IMR-90 (cell line): ENCODE measurements around the gene DNMT3A. TPM values are rescaled to one million over a fixed set of nuclear protein-coding genes. Genes with fewer than 3 reads are reported as not detected.

Experiments used
- ATAC-seq: fragments of 200-7000 bp; cut with Tn5 transposase; 2 replicates; pipeline ENCODE4 v1.9.1; 2020; ENCODE audit warnings: low read depth, mild to moderate bottlenecking, moderate library complexity
- BruUV-seq: library from RNA; stranded (reverse); fragments of 400-500 nt; replicated peaks from 2 replicates; lab custom pipeline; 2021; lab: Mats Ljungman, UMichigan
- CTCF ChIA-PET: fragments of 300-600 bp; formaldehyde crosslinking; extraction: SDS; loops from one replicate; lab custom pipeline; 2021; ENCODE audit warnings: antibody characterized with exemption; lab: Yijun Ruan, JAX
- POLR2A ChIA-PET: fragments of 300-600 bp; sonication (Branson Sonifier 250); formaldehyde crosslinking; loops from one replicate; lab custom pipeline; 2022; ENCODE audit warnings: antibody characterized with exemption; ENCODE audit not compliant: unreplicated experiment; lab: Charles Lee
- DNase-seq: peaks from one replicate; pipeline ENCODE4 v3.0.0; 2013
- H2AFZ ChIP-seq: replicated peaks from 2 replicates; pipeline ENCODE3; 2013; ENCODE audit warnings: low read length, mild to moderate bottlenecking; ENCODE audit not compliant: poor library complexity
- H2AK5ac ChIP-seq: 2 replicates; pipeline ENCODE4 v1.6.1; 2013; ENCODE audit warnings: low read depth, low read length, inconsistent platforms
- H2AK9ac ChIP-seq: replicated peaks from 2 replicates; pipeline ENCODE3; 2013; ENCODE audit warnings: mild to moderate bottlenecking, low read depth, low read length, moderate library complexity; ENCODE audit not compliant: poor library complexity
- H2BK120ac ChIP-seq: 2 replicates; pipeline ENCODE4 v1.6.1; 2013; ENCODE audit warnings: low read depth, low read length, inconsistent platforms
- H2BK15ac ChIP-seq: 3 replicates; pipeline ENCODE4 v1.6.1; 2013; ENCODE audit warnings: low read depth, low read length, inconsistent platforms
- H2BK20ac ChIP-seq: 2 replicates; pipeline ENCODE4 v1.6.1; 2013; ENCODE audit warnings: low read depth, mild to moderate bottlenecking, inconsistent platforms, low read length, moderate library complexity
- H2BK5ac ChIP-seq: 2 replicates; pipeline ENCODE4 v1.6.1; 2013; ENCODE audit warnings: mild to moderate bottlenecking, low read depth, low read length, inconsistent platforms; ENCODE audit not compliant: poor library complexity, severe bottlenecking
- H3K14ac ChIP-seq: replicated peaks from 2 replicates; pipeline ENCODE4 v1.6.1; 2013; ENCODE audit warnings: low read depth, low read length, inconsistent platforms
- H3K18ac ChIP-seq: 2 replicates; pipeline ENCODE4 v1.6.1; 2013; ENCODE audit warnings: low read depth, low read length, control low read depth
- H3K23ac ChIP-seq: 2 replicates; pipeline ENCODE4 v1.6.1; 2013; ENCODE audit warnings: low read depth, low read length, inconsistent platforms
- H3K27ac ChIP-seq: 2 replicates; pipeline ENCODE4 v1.5.1; 2013; ENCODE audit warnings: mild to moderate bottlenecking, control low read depth, low read length; ENCODE audit not compliant: insufficient read depth
- H3K27me3 ChIP-seq: 2 replicates; pipeline ENCODE4 v1.6.1; 2013; ENCODE audit warnings: low read length; ENCODE audit not compliant: control insufficient read depth, insufficient read depth
- H3K36me3 ChIP-seq: 2 replicates; pipeline ENCODE4 v1.6.1; 2013; ENCODE audit warnings: low read length, mixed read lengths; ENCODE audit not compliant: control insufficient read depth, insufficient read depth
- H3K4ac ChIP-seq: 2 replicates; pipeline ENCODE4 v1.6.1; 2013; ENCODE audit warnings: low read depth, low read length, inconsistent platforms
- H3K4me1 ChIP-seq: 2 replicates; pipeline ENCODE4 v1.6.1; 2013; ENCODE audit warnings: low read length, mixed read lengths; ENCODE audit not compliant: control insufficient read depth, insufficient read depth
- H3K4me2 ChIP-seq: 2 replicates; pipeline ENCODE4 v1.6.1; 2013; ENCODE audit warnings: low read depth, mild to moderate bottlenecking, control low read depth, low read length, moderate library complexity
- H3K4me3 ChIP-seq: 2 replicates; pipeline ENCODE4 v1.5.1; 2013; ENCODE audit warnings: low read depth, mild to moderate bottlenecking, control low read depth, low read length, moderate library complexity; ENCODE audit not compliant: insufficient read depth
- H3K56ac ChIP-seq: 2 replicates; pipeline ENCODE4 v1.6.1; 2013; ENCODE audit warnings: low read length, inconsistent platforms; ENCODE audit not compliant: insufficient read depth; ENCODE audit errors: extremely low read depth
- H3K79me1 ChIP-seq, 2 experiments: 2 replicates each; pipeline ENCODE4 v1.6.1; 2013; ENCODE audit warnings: low read length in 2 of 2, inconsistent platforms in 1 of 2, low read depth in 1 of 2
- H3K9ac ChIP-seq: 2 replicates; pipeline ENCODE4 v1.6.1; 2013; ENCODE audit warnings: low read depth, low read length, control low read depth
- H3K9me1 ChIP-seq: 2 replicates; pipeline ENCODE4 v1.6.1; 2013; ENCODE audit warnings: low read length, inconsistent platforms; ENCODE audit not compliant: insufficient read depth
- H3K9me3 ChIP-seq: 2 replicates; pipeline ENCODE4 v1.6.1; 2013; ENCODE audit warnings: low read length; ENCODE audit not compliant: control insufficient read depth, insufficient read depth
- H4K20me1 ChIP-seq: 2 replicates; pipeline ENCODE4 v1.6.1; 2013; ENCODE audit warnings: low read length, inconsistent platforms; ENCODE audit not compliant: insufficient read depth
- H4K5ac ChIP-seq: 2 replicates; pipeline ENCODE4 v1.6.1; 2013; ENCODE audit warnings: mild to moderate bottlenecking, low read depth, low read length, control low read depth
- H4K8ac ChIP-seq, 2 experiments: 2 replicates each; pipeline ENCODE4 v1.6.1; 2013; ENCODE audit warnings: low read depth in 2 of 2, low read length in 2 of 2, control low read depth in 1 of 2, inconsistent platforms in 1 of 2
- H4K91ac ChIP-seq: 2 replicates; pipeline ENCODE4 v1.6.1; 2013; ENCODE audit warnings: low read depth, low read length, inconsistent platforms; ENCODE audit not compliant: insufficient read depth
- BHLHE40 ChIP-seq: fragments of 150-350 bp; IDR thresholded peaks from 2 replicates; pipeline ENCODE4 v1.6.1; 2016; ENCODE audit warnings: mild to moderate bottlenecking, low read depth, low read length
- CEBPB ChIP-seq: IDR thresholded peaks from 2 replicates; pipeline ENCODE4 v1.6.1; 2012; ENCODE audit warnings: low read depth, low read length, improper control_type of control experiment
- CHD1 ChIP-seq: IDR thresholded peaks from 2 replicates; pipeline ENCODE4 v1.6.1; 2012; ENCODE audit warnings: low read depth, low read length, improper control_type of control experiment
- CTCF ChIP-seq: conservative IDR thresholded peaks from 2 replicates; pipeline ENCODE4 v1.5.1; 2012; ENCODE audit warnings: mild to moderate bottlenecking, low read depth, low read length, improper control_type of control experiment
- ELK1 ChIP-seq: fragments of 150-350 bp; IDR thresholded peaks from 2 replicates; pipeline ENCODE4 v1.6.1; 2016; ENCODE audit warnings: low read depth, mild to moderate bottlenecking, low read length, moderate library complexity, borderline replicate concordance
- MAFK ChIP-seq: IDR thresholded peaks from 2 replicates; pipeline ENCODE4 v1.6.1; 2012; ENCODE audit warnings: low read depth, low read length, improper control_type of control experiment
- MXI1 ChIP-seq: IDR thresholded peaks from 2 replicates; pipeline ENCODE4 v1.6.1; 2012; ENCODE audit warnings: low read depth, mild to moderate bottlenecking, low read length, moderate library complexity, borderline replicate concordance
- NFE2L2 ChIP-seq: fragments of 150-350 bp; IDR thresholded peaks from 2 replicates; pipeline ENCODE4 v1.6.1; 2016; ENCODE audit warnings: low read depth, mild to moderate bottlenecking, low read length
- POLR2A ChIP-seq: IDR thresholded peaks from 2 replicates; pipeline ENCODE4 v1.6.1; 2012; ENCODE audit warnings: mild to moderate bottlenecking, low read depth, low read length
- RAD21 ChIP-seq: IDR thresholded peaks from 2 replicates; pipeline ENCODE4 v1.6.1; 2012; ENCODE audit warnings: low read length, improper control_type of control experiment
- RCOR1 ChIP-seq: IDR thresholded peaks from 2 replicates; pipeline ENCODE4 v1.6.1; 2012; ENCODE audit warnings: mild to moderate bottlenecking, low read length, improper control_type of control experiment; ENCODE audit not compliant: insufficient replicate concordance
- RFX5 ChIP-seq: IDR thresholded peaks from 2 replicates; pipeline ENCODE4 v1.8.0; 2012; ENCODE audit warnings: low read depth, mild to moderate bottlenecking, low read length, moderate library complexity
- SMC3 ChIP-seq: fragments of 150-350 bp; IDR thresholded peaks from 2 replicates; pipeline ENCODE4 v1.6.1; 2016; ENCODE audit warnings: low read depth, mild to moderate bottlenecking, antibody characterized with exemption, low read length, moderate library complexity
- USF2 ChIP-seq: fragments of 150-350 bp; IDR thresholded peaks from 2 replicates; pipeline ENCODE4 v1.6.1; 2017; ENCODE audit warnings: mild to moderate bottlenecking, antibody characterized with exemption, low read length, low read depth
- WGBS, 2 experiments: methylation state at CpG; one replicate each; pipeline versions ENCODE4 v1.1.5 to v1.1.7; 2013; ENCODE audit warnings: missing lambda C conversion rate in 2 of 2; ENCODE audit not compliant: insufficient read length in 1 of 2; ENCODE audit errors: extremely low coverage in 2 of 2; 5-methylcytosine and 5-hydroxymethylcytosine counted together
- dilution Hi-C: fragments of 300-500 bp; cut with HindIII; formaldehyde crosslinking; loops from one replicate; pipeline ENCODE4 v1.14.3; 2018; ENCODE audit warnings: low sequenced_read_pairs; ENCODE audit not compliant: unreplicated experiment
- in situ Hi-C: fragments of 300-500 bp; cut with MboI; formaldehyde crosslinking; loops from 3 replicates; pipeline ENCODE4 v1.14.3; 2019; ENCODE audit warnings: low sequenced_read_pairs, inconsistent platforms, mixed read lengths
- intact Hi-C: fragments of 100-400 bp; cut with micrococcal nuclease; formaldehyde crosslinking; loops from 2 replicates; pipeline ENCODE4 v1.10.0; 2022
- polyA plus RNA-seq, 3 experiments: library from polyadenylated mRNA; depleted of rRNA; stranded (reverse); fragments of >200 nt; gene quantifications; 2 replicates each; pipeline ENCODE4 v1.2.3, GENCODE V29; 2012; ENCODE audit warnings: low replicate concordance in 1 of 3
- total RNA-seq: library from RNA; depleted of rRNA; stranded (reverse); fragments of >200 nt; gene quantifications from 2 replicates; pipeline ENCODE4 v1.2.3, GENCODE V29; 2012

DNMT3A gene
- total and polyA plus RNA-seq, 2 of the 4 experiments (the other 2 are of a cell fraction), result 4.4 to 9.7 TPM

- no peaks in the 10 kb centered on the region for H3K79me1 ChIP-seq
- POLR2A ChIA-PET, result no interaction called here
- no peaks in the 10 kb centered on the region for H4K20me1 ChIP-seq
- no peak overlapping the region for H2BK20ac ChIP-seq
- no peak overlapping the region for H3K18ac ChIP-seq
- H3K27ac ChIP-seq, result no peak overlapping the region
- no peaks in the 10 kb centered on the region for H3K9me3 ChIP-seq
- no TSS peak for BruUV-seq
- DNase-seq (no peak), ATAC-seq (no peak)
- no peak overlapping the region for H2AK9ac ChIP-seq
- no peaks in the 10 kb centered on the region for H3K9me1 ChIP-seq
- peaks cover 2% of the 10 kb centered on the region; the same call in 1 of the 2 replicates for H3K27me3 ChIP-seq
- H4K8ac ChIP-seq, result no peak overlapping the region
- no peak overlapping the region for H3K14ac ChIP-seq
- H3K4ac ChIP-seq, result no peak overlapping the region
- H2AK5ac ChIP-seq, result no peak overlapping the region
- dilution Hi-C loops (no loop called here), intact Hi-C loops (no loop called here), in situ Hi-C loops (no loop called here)
- H2BK15ac ChIP-seq, result no peak overlapping the region
- no peak overlapping the region for H4K5ac ChIP-seq
- no peaks in the 10 kb centered on the region for H3K36me3 ChIP-seq
- H3K9ac ChIP-seq, result no peak overlapping the region
- no peak overlapping the region for H4K91ac ChIP-seq
- H2BK5ac ChIP-seq, result no peak overlapping the region
- TF ChIP-seq MXI1 (no peak), POLR2A (no peak), NFE2L2 (no peak), CEBPB (no peak), CTCF (no peak), RCOR1 (no peak), RFX5 (no peak), SMC3 (no peak), ELK1 (no peak), USF2 (no peak), BHLHE40 (no peak), MAFK (no peak), RAD21 (no peak), CHD1 (no peak)
- CTCF ChIA-PET, result no interaction called here
- no peak overlapping the region for H3K23ac ChIP-seq
- H3K4me1 ChIP-seq, result no peaks in the 10 kb centered on the region
- no peak overlapping the region for H2AFZ ChIP-seq
- 50% methylated on average over 2 of the region's 4 CpGs; no CpG with 5 or more reads in 1 of the 2 experiments for WGBS, 2 experiments
- H3K4me2 ChIP-seq, result no peak overlapping the region
- H3K4me3 ChIP-seq, result no peak overlapping the region
- no peak overlapping the region for H3K56ac ChIP-seq
- no peak overlapping the region for H2BK120ac ChIP-seq
Observed at GRCh38 chr2:25356088-25356487, 14.4 kb upstream of the DNMT3A start.
